HCT116 (cell line): ENCODE results near the gene OCEL1. TPM values are rescaled to one million over a fixed set of nuclear protein-coding genes. Genes with fewer than 3 reads are reported as not detected.

Source experiments
- ATAC-seq: fragments of 200-7000 bp; cut with Tn5 transposase; 2 replicates; pipeline ENCODE4 v1.9.1; 2020; ENCODE audit warnings: mild to moderate bottlenecking, moderate library complexity
- BruUV-seq: library from RNA; stranded (reverse); fragments of 400-500 nt; replicated peaks from 2 replicates; lab custom pipeline; 2021; lab: Mats Ljungman, UMichigan
- CTCF ChIA-PET: fragments of 300-600 bp; sonication (Branson Sonifier 250); formaldehyde crosslinking; loops from one replicate; lab custom pipeline; 2021; ENCODE audit warnings: antibody characterized with exemption; lab: Charles Lee
- POLR2A ChIA-PET: fragments of 300-600, 350-600 bp; sonication (Branson Sonifier 250); formaldehyde crosslinking; loops from one replicate; lab custom pipeline; 2021; ENCODE audit warnings: antibody characterized with exemption; lab: Charles Lee
- RAD21 ChIA-PET, 2 experiments: fragments of 300-600 bp; sonication (Branson Sonifier 250); formaldehyde crosslinking; loops; one replicate each; lab custom pipeline; 2023; ENCODE audit warnings: low total read pairs in 2 of 2; ENCODE audit not compliant: uncharacterized antibody in 2 of 2, unreplicated experiment in 2 of 2, low non-redundant PET in 1 of 2; lab: Charles Lee
- DNase-seq: peaks from one replicate; pipeline ENCODE4 v3.0.0-alpha.2; 2010; ENCODE audit warnings: low read depth, low spot score
- H2AFZ ChIP-seq: fragments of 200-600 bp; shearing (Covaris generic), sonication (generic); 2 replicates; pipeline ENCODE4 v1.6.1; 2017; ENCODE audit warnings: low read depth, mixed run types, mixed read lengths, antibody characterized with exemption, low read length; ENCODE audit not compliant: poor library complexity, severe bottlenecking
- H3K27ac ChIP-seq: 2 replicates; pipeline ENCODE4 v1.5.1; 2012; ENCODE audit warnings: low read depth, low read length
- H3K27me3 ChIP-seq: fragments of 200-600 bp; sonication (generic); 2 replicates; pipeline ENCODE4 v1.6.1; 2016; ENCODE audit warnings: mixed run types, low read length, mixed read lengths; ENCODE audit not compliant: insufficient read depth
- H3K36me3 ChIP-seq, 2 experiments: fragments of 200-500 bp in 1 of 2; fragments of 200-600 bp in 1 of 2; sonication (Bioruptor generic) in 1 of 2; sonication (generic) in 1 of 2; 2 replicates each; pipeline versions ENCODE4 v1.5.1 to v1.6.1; 2014 to 2016; ENCODE audit warnings: low read length in 2 of 2, inconsistent platforms in 1 of 2, mixed read lengths in 1 of 2, mixed run types in 1 of 2; ENCODE audit not compliant: insufficient read depth in 2 of 2, control insufficient read depth in 1 of 2
- H3K4me1 ChIP-seq, 2 experiments: fragments of 200-600 bp in 1 of 2; sonication (generic) in 1 of 2; 2 replicates each; pipeline versions ENCODE4 v1.5.1 to v1.6.1; 2012 to 2017; ENCODE audit warnings: low read length in 2 of 2, inconsistent platforms in 1 of 2, mild to moderate bottlenecking in 1 of 2, mixed read lengths in 1 of 2, mixed run types in 1 of 2, moderate library complexity in 1 of 2; ENCODE audit not compliant: insufficient read depth in 2 of 2, control insufficient read depth in 1 of 2
- H3K4me2 ChIP-seq: fragments of 200-600 bp; sonication (generic); 2 replicates; pipeline ENCODE4 v1.6.1; 2017; ENCODE audit warnings: mixed run types, low read length, mixed read lengths
- H3K4me3 ChIP-seq, 2 experiments: fragments of 200-600 bp in 1 of 2; sonication (generic) in 1 of 2; replicated peaks in 1 of 2; 2 replicates each; pipeline ENCODE4 v1.5.1; 2011 to 2016; ENCODE audit warnings: low read length in 2 of 2, control low read depth in 1 of 2, low read depth in 1 of 2, mild to moderate bottlenecking in 1 of 2, mixed read lengths in 1 of 2, mixed run types in 1 of 2
- H3K79me2 ChIP-seq: fragments of 200-600 bp; sonication (generic); 2 replicates; pipeline ENCODE4 v1.6.1; 2017; ENCODE audit warnings: mild to moderate bottlenecking, mixed run types, low read length, moderate library complexity, mixed read lengths; ENCODE audit not compliant: insufficient read depth
- H3K9ac ChIP-seq: fragments of 200-600 bp; sonication (generic); 2 replicates; pipeline ENCODE4 v1.6.1; 2016; ENCODE audit warnings: low read length, mixed read lengths
- H3K9me2 ChIP-seq: fragments of 200-600 bp; sonication (generic), shearing (Covaris generic); 2 replicates; pipeline ENCODE4 v1.6.1; 2017; ENCODE audit warnings: mixed run types, mild to moderate bottlenecking, moderate library complexity; ENCODE audit not compliant: insufficient read depth
- H3K9me3 ChIP-seq, 2 experiments: fragments of 200-500 bp in 1 of 2; fragments of 200-600 bp in 1 of 2; sonication (Bioruptor generic) in 1 of 2; sonication (generic) in 1 of 2; 2 replicates each; pipeline ENCODE4 v1.6.1; 2014 to 2017; ENCODE audit warnings: low read length in 2 of 2, mixed read lengths in 2 of 2, inconsistent platforms in 1 of 2, low read depth in 1 of 2, mild to moderate bottlenecking in 1 of 2, mixed run types in 1 of 2, moderate library complexity in 1 of 2; ENCODE audit not compliant: control insufficient read depth in 1 of 2, insufficient read depth in 1 of 2
- H4K20me1 ChIP-seq: fragments of 200-600 bp; sonication (generic), shearing (Covaris generic); 2 replicates; pipeline ENCODE4 v1.6.1; 2017; ENCODE audit warnings: mixed run types, mild to moderate bottlenecking, moderate library complexity; ENCODE audit not compliant: insufficient read depth
- CBX3 ChIP-seq: IDR thresholded peaks from 2 replicates; pipeline ENCODE4 v1.6.1; 2012; ENCODE audit warnings: low read depth
- CEBPB ChIP-seq: IDR thresholded peaks from 2 replicates; pipeline ENCODE4 v1.6.1; 2012; ENCODE audit warnings: low read depth
- POLR2AphosphoS5 ChIP-seq: IDR thresholded peaks from 2 replicates; pipeline ENCODE4 v1.6.1; 2011; ENCODE audit warnings: mild to moderate bottlenecking, low read depth, low read length, moderate library complexity
- RAD21 ChIP-seq: IDR thresholded peaks from 2 replicates; pipeline ENCODE4 v1.6.1; 2012; ENCODE audit warnings: low read depth, mild to moderate bottlenecking
- SP1 ChIP-seq: IDR thresholded peaks from 2 replicates; pipeline ENCODE4 v1.6.1; 2012; ENCODE audit warnings: low read depth
- TCF7L2 ChIP-seq: IDR thresholded peaks from 2 replicates; pipeline ENCODE4 v1.7.0; 2011; ENCODE audit warnings: borderline replicate concordance, inconsistent platforms; ENCODE audit not compliant: insufficient read depth, insufficient read length; ENCODE audit errors: extremely low read depth
- YY1 ChIP-seq: IDR thresholded peaks from 2 replicates; pipeline ENCODE4 v1.6.1; 2011; ENCODE audit warnings: low read length, low read depth, moderate library complexity, mild to moderate bottlenecking; ENCODE audit not compliant: insufficient replicate concordance; ENCODE audit errors: extremely low read depth
- ZNF274 ChIP-seq: fragments of 200-500 bp; sonication (Bioruptor generic); IDR thresholded peaks from 2 replicates; pipeline ENCODE4 v1.6.1; 2014; ENCODE audit warnings: mild to moderate bottlenecking, low read depth, low read length, inconsistent platforms
- intact Hi-C: fragments of 100-400 bp; cut with micrococcal nuclease; formaldehyde crosslinking; loops from 2 replicates; pipeline ENCODE4 v1.10.0; 2022
- total RNA-seq: library from RNA; stranded (reverse); gene quantifications from one replicate; pipeline ENCODE4 v1.2.1, GENCODE V29; 2021; ENCODE audit not compliant: unreplicated experiment
- TF ChIP-seq, protein P1 (sequence below), 3 experiments: fragments of 200-600 bp in 1 of 3; sonication (generic) in 1 of 3; IDR thresholded peaks in 2 of 3; conservative IDR thresholded peaks in 1 of 3; 2 replicates each; pipeline ENCODE4 v1.5.1; 2012 to 2017; ENCODE audit warnings: low read depth in 2 of 3, low read length in 2 of 3, antibody characterized with exemption in 1 of 3, borderline replicate concordance in 1 of 3, control low read depth in 1 of 3, mild to moderate bottlenecking in 1 of 3, mixed read lengths in 1 of 3, mixed run types in 1 of 3, moderate library complexity in 1 of 3; ENCODE audit not compliant: insufficient read depth in 1 of 3
- TF ChIP-seq, protein P2 (sequence below): IDR thresholded peaks from 2 replicates; pipeline ENCODE4 v1.6.1; 2012; ENCODE audit warnings: low read depth
- TF ChIP-seq, protein P3 (sequence below): IDR thresholded peaks from 2 replicates; pipeline ENCODE4 v1.6.1; 2012

Gene OCEL1
- total RNA-seq, 1 experiment from 2014 or later, result 39.8 TPM

DNA sequence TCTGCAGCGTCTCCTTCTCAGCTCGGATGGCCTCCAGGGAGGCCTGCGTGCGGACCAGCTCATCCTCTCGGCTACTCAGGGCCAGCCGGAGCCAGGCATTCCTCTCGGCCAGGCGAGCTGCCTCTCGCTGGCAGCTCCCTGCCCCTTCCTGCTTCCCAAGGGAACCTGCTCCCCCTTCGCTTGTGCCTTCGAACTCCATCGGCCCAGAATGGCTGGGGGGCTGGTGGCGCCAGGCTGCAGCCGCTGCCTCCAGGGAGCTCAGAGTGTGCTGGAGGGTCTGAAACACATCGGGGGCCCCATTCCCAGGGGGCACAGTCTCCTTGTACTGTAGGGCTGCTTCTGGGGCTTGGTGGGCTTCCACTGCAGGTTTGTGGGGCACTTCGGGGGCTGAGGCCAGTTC is 36.5 kb downstream of the OCEL1 start:
- Histone ChIP-seq H4K20me1 (no peaks in the 10 kb centered on the region), H2AFZ (no peak overlapping the region), H3K4me2 (no peak overlapping the region), H3K9ac (no peak overlapping the region), H3K79me2 (peaks cover 1% of the 10 kb centered on the region), H3K9me2 (no peaks in the 10 kb centered on the region), H3K36me3 (no peaks in the 10 kb centered on the region), H3K9me3 (no peaks in the 10 kb centered on the region), H3K4me1 (peaks cover 0 to 8% of the 10 kb centered on the region in 2 experiments; a peak in 3 of 4 replicates), H3K4me3 (no peak overlapping the region), H3K27ac (no peak overlapping the region), H3K27me3 (no peaks in the 10 kb centered on the region)
- intact Hi-C loops, result no loop called here
- no peak for ATAC-seq
- no peak for TF ChIP-seq CBX3
- TF ChIP-seq YY1, result no peak
- TF ChIP-seq ZNF274, result no peak
- no peak for TF ChIP-seq SP1
- ChIA-PET CTCF (no interaction called here), RAD21 (no interaction called here), POLR2A (no interaction called here)
- no peak for DNase-seq
- BruUV-seq, result no TSS peak

DNA sequence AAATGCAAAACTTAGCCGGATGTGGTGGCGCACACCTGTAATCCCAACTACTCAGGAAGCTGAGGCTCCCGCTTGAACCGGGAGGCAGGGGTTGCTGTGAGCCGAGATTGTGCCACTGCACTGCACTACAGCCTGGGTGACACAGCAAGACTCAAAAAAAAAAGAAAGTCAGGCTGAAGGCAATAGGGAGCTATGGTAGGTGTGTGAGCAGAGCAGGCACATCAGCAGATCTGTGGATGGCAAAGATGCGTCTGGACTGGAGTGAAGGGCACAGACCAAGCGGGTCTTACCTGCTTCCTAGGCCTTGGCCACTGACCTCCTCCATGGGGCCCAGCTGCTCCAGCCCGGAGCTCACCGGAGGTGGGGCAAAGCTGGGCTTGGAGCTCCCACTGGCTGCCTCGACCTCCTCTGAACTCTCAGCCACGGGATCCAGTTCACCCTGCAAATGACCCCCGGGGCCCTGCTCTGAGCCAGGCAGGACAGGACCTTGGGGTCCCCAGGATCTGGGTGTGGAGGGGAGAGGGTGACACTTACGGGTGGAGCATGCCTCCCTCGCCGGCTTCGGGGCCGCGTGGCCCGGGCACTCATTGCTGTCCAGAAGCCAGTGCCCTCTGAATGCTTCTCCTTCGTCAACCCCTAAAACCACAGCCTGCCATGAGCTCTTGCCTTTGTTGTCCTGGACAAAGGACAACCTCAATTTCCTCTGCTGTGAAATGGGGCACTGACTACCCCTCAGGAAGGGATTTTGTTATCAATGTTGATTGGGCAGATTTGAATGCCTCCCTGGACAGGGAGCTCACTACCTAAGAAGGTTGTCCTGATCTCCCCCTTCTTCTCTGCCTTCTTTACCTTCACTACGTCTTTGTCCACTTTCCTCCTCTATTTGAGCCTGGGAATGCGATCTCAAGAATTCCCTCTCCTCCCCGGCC is 38.0 kb downstream of the OCEL1 start:
- peaks cover 0 to 4% of the 10 kb centered on the region in 2 experiments; a peak in 1 of 4 replicates for H3K36me3 ChIP-seq
- H2AFZ ChIP-seq, result no peak overlapping the region
- H3K79me2 ChIP-seq, result peaks cover 15% of the 10 kb centered on the region
- H3K27me3 ChIP-seq, result no peaks in the 10 kb centered on the region
- no peak overlapping the region for H3K9ac ChIP-seq
- no peaks in the 10 kb centered on the region for H3K9me3 ChIP-seq
- ChIA-PET RAD21 (no interaction called here), CTCF (no interaction called here), POLR2A (interaction anchor here (1.3 kb wide), 1 partner anchor 29 kb away, joined by 3 read pairs; no protein-coding TSS in a partner anchor)
- intact Hi-C loops, result no loop called here
- no peak overlapping the region for H3K27ac ChIP-seq
- no peak for DNase-seq
- H3K4me2 ChIP-seq, result no peak overlapping the region
- TF ChIP-seq, protein P1, sequence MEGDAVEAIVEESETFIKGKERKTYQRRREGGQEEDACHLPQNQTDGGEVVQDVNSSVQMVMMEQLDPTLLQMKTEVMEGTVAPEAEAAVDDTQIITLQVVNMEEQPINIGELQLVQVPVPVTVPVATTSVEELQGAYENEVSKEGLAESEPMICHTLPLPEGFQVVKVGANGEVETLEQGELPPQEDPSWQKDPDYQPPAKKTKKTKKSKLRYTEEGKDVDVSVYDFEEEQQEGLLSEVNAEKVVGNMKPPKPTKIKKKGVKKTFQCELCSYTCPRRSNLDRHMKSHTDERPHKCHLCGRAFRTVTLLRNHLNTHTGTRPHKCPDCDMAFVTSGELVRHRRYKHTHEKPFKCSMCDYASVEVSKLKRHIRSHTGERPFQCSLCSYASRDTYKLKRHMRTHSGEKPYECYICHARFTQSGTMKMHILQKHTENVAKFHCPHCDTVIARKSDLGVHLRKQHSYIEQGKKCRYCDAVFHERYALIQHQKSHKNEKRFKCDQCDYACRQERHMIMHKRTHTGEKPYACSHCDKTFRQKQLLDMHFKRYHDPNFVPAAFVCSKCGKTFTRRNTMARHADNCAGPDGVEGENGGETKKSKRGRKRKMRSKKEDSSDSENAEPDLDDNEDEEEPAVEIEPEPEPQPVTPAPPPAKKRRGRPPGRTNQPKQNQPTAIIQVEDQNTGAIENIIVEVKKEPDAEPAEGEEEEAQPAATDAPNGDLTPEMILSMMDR (IDR thresholded peaks at IDR 0.05 in 2 of 3, conservative IDR thresholded peaks at IDR 0.05 in 1 of 3; ENCODE audit: borderline replicate concordance in 1 of 3, insufficient read depth in 1 of 3, low read depth in 2 of 3, low read length in 2 of 3), result no peak
- TF ChIP-seq TCF7L2 (no peak), POLR2AphosphoS5 (no peak), RAD21 (no peak), CEBPB (no peak)
- TF ChIP-seq, protein P2, sequence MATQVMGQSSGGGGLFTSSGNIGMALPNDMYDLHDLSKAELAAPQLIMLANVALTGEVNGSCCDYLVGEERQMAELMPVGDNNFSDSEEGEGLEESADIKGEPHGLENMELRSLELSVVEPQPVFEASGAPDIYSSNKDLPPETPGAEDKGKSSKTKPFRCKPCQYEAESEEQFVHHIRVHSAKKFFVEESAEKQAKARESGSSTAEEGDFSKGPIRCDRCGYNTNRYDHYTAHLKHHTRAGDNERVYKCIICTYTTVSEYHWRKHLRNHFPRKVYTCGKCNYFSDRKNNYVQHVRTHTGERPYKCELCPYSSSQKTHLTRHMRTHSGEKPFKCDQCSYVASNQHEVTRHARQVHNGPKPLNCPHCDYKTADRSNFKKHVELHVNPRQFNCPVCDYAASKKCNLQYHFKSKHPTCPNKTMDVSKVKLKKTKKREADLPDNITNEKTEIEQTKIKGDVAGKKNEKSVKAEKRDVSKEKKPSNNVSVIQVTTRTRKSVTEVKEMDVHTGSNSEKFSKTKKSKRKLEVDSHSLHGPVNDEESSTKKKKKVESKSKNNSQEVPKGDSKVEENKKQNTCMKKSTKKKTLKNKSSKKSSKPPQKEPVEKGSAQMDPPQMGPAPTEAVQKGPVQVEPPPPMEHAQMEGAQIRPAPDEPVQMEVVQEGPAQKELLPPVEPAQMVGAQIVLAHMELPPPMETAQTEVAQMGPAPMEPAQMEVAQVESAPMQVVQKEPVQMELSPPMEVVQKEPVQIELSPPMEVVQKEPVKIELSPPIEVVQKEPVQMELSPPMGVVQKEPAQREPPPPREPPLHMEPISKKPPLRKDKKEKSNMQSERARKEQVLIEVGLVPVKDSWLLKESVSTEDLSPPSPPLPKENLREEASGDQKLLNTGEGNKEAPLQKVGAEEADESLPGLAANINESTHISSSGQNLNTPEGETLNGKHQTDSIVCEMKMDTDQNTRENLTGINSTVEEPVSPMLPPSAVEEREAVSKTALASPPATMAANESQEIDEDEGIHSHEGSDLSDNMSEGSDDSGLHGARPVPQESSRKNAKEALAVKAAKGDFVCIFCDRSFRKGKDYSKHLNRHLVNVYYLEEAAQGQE, result no peak
- TF ChIP-seq, protein P3, sequence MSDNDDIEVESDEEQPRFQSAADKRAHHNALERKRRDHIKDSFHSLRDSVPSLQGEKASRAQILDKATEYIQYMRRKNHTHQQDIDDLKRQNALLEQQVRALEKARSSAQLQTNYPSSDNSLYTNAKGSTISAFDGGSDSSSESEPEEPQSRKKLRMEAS, result no peak
- H3K4me3 ChIP-seq, result no peak overlapping the region
- H3K9me2 ChIP-seq, result no peaks in the 10 kb centered on the region
- H3K4me1 ChIP-seq, result peaks cover 3 to 17% of the 10 kb centered on the region in 2 experiments; a peak in 3 of 4 replicates
- ATAC-seq, result no peak
- no peaks in the 10 kb centered on the region for H4K20me1 ChIP-seq
- BruUV-seq, result no TSS peak
